ENCODE results near the gene TYMS. TPM values are rescaled to one million over a fixed set of nuclear protein-coding genes. Genes with fewer than 3 reads are reported as not detected.

The TYMS gene
- total RNA-seq, 1 experiment from 2014 or later = 135 TPM

- peak; percentile 13 for DNase-seq (ENCODE audit: low read depth)
Observed at GRCh38 chr18:644395-645004, 13.0 kb upstream of the TYMS start.

GRCh38 chr18:647304-647703 is 10.1 kb upstream of the TYMS start:
- peak; percentile 29 for DNase-seq (ENCODE audit: low read depth)

- DNase-seq (ENCODE audit: low read depth) = peak; percentile 22
Observed at GRCh38 chr18:649341-649740, 8.1 kb upstream of the TYMS start.

- no peak for DNase-seq (ENCODE audit: low read depth)
Observed at GRCh38 chr18:650428-650858, 7.0 kb upstream of the TYMS start.

GRCh38 chr18:652131-652530 is 5.3 kb upstream of the TYMS start:
- peak; percentile 34 for DNase-seq (ENCODE audit: low read depth)

GRCh38 chr18:653512-653911 is 3.9 kb upstream of the TYMS start:
- DNase-seq (ENCODE audit: low read depth) = no peak

GRCh38 chr18:654601-655000 is 2.9 kb upstream of the TYMS start:
- DNase-seq (ENCODE audit: low read depth) = no peak

- no peak for DNase-seq (ENCODE audit: low read depth)
Observed at GRCh38 chr18:655445-655844, 2.0 kb upstream of the TYMS start.

GRCh38 chr18:658001-658946 is 821 bp downstream of the TYMS start:
- peak; percentile 81 for DNase-seq (ENCODE audit: low read depth)

GRCh38 chr18:658947-659533 is 1.6 kb downstream of the TYMS start:
- DNase-seq (ENCODE audit: low read depth) = no peak

GRCh38 chr18:659597-659996 is 2.1 kb downstream of the TYMS start:
- DNase-seq (ENCODE audit: low read depth) = no peak

GRCh38 chr18:662197-662596 is 4.7 kb downstream of the TYMS start:
- DNase-seq (ENCODE audit: low read depth) = no peak

GRCh38 chr18:666177-666576 is 8.7 kb downstream of the TYMS start:
- DNase-seq (ENCODE audit: low read depth) = no peak

GRCh38 chr18:666628-667027 is 9.2 kb downstream of the TYMS start:
- no peak for DNase-seq (ENCODE audit: low read depth)

GRCh38 chr18:668260-668659 is 10.8 kb downstream of the TYMS start:
- DNase-seq (ENCODE audit: low read depth) = no peak

- DNase-seq (ENCODE audit: low read depth) = no peak
Observed at GRCh38 chr18:669077-669476, 11.6 kb downstream of the TYMS start.

GRCh38 chr18:670522-670921 is 13.1 kb downstream of the TYMS start:
- no peak for DNase-seq (ENCODE audit: low read depth)

GRCh38 chr18:671405-671804 is 14.0 kb downstream of the TYMS start:
- no peak for DNase-seq (ENCODE audit: low read depth)

GRCh38 chr18:673317-673716 is 15.9 kb downstream of the TYMS start:
- no peak for DNase-seq (ENCODE audit: low read depth)

- no peak for DNase-seq (ENCODE audit: low read depth)
Observed at GRCh38 chr18:673769-674168, 16.3 kb downstream of the TYMS start.

- no peak for DNase-seq (ENCODE audit: low read depth)
Observed at GRCh38 chr18:675307-675706, 17.9 kb downstream of the TYMS start.

GRCh38 chr18:676069-676468 is 18.6 kb downstream of the TYMS start:
- no peak for DNase-seq (ENCODE audit: low read depth)
